ENCODE measurements around the gene NR2C2. TPM values are rescaled to one million over a fixed set of nuclear protein-coding genes. Genes with fewer than 3 reads are reported as not detected.

The NR2C2 gene
- total RNA-seq, 1 experiment from 2014 or later: 30.2 TPM

GRCh38 chr3:15033103-15033502 lies 85.7 kb downstream of the NR2C2 start:
- no peak for DNase-seq (ENCODE audit: low read depth in 1 of 2, low spot score in 2 of 2)
- no peak overlapping the region for H3K27ac ChIP-seq
- H3K4me3 ChIP-seq: no peak overlapping the region
- H3K27me3 ChIP-seq (replicated peaks): no peaks in the 10 kb centered on the region
- peaks cover 86% of the 10 kb centered on the region for H3K36me3 ChIP-seq
- H3K4me1 ChIP-seq (replicated peaks): no peaks in the 10 kb centered on the region
- H3K9me3 ChIP-seq (replicated peaks): no peaks in the 10 kb centered on the region

- Histone ChIP-seq H3K9me3 (replicated peaks) (no peaks in the 10 kb centered on the region), H3K36me3 (peaks cover 82% of the 10 kb centered on the region)
These were observed 90.9 kb downstream of the NR2C2 start for GRCh38 chr3:15038306-15038705.

DNA sequence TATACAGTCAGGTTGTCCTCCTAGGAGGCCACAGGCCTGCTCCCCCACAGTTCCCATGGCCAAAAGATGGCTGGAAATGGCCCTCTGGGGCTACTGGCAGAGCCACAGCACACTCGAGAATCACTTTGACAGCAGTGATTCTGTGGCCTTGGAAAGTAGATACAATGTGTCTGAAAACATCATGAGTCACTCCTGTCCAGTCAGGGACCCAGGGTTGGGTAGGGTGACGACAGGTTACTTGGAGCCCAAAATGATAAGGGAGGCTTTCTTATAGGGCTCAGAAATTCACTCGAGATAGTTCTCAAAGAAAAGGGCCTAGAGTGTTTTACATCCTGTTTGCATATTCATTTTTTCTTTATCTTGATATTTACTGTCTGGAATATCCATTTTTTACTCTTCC lies 93.5 kb downstream of the NR2C2 start:
- no peak overlapping the region for H3K4me3 ChIP-seq
- H3K9me3 ChIP-seq (replicated peaks): no peaks in the 10 kb centered on the region
- H3K27me3 ChIP-seq (replicated peaks): no peaks in the 10 kb centered on the region
- H3K4me1 ChIP-seq (replicated peaks): no peaks in the 10 kb centered on the region
- no peak overlapping the region for H3K27ac ChIP-seq
- H3K36me3 ChIP-seq: peaks cover 85% of the 10 kb centered on the region
- no peak for DNase-seq (ENCODE audit: low read depth in 1 of 2, low spot score in 2 of 2)

More at GRCh38 chr3:15038306-15038705, 90.9 kb downstream of the NR2C2 start:
- Histone ChIP-seq H3K4me1 (replicated peaks) (no peaks in the 10 kb centered on the region), H3K4me3 (no peak overlapping the region), H3K27ac (no peak overlapping the region), H3K27me3 (replicated peaks) (no peaks in the 10 kb centered on the region)
- DNase-seq (ENCODE audit: low read depth in 1 of 2, low spot score in 2 of 2): no peak

DNA sequence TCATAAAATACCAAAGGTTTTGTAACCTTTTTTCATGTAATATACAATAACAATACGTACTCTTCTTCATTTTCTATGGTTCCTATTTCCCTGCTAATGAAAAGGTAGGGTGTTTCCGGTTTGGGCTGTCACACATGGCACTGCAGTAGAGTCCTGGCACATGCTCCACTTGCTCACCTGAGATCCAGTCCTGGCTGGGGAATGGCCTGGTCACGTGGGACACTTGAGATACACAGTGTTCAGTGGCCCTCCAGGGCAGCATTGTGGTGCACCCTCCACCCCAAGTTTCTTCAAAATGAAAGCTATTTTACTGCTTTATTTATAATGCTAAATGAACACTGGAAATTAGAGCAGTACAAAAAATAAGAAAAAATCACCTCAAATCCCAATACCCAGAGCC lies 94.6 kb downstream of the NR2C2 start:
- Histone ChIP-seq H3K27me3 (replicated peaks) (no peaks in the 10 kb centered on the region), H3K4me3 (no peak overlapping the region), H3K36me3 (peaks cover 89% of the 10 kb centered on the region), H3K27ac (no peak overlapping the region), H3K4me1 (replicated peaks) (no peaks in the 10 kb centered on the region), H3K9me3 (replicated peaks) (no peaks in the 10 kb centered on the region)
- DNase-seq (ENCODE audit: low read depth in 1 of 2, low spot score in 2 of 2): no peak

DNA sequence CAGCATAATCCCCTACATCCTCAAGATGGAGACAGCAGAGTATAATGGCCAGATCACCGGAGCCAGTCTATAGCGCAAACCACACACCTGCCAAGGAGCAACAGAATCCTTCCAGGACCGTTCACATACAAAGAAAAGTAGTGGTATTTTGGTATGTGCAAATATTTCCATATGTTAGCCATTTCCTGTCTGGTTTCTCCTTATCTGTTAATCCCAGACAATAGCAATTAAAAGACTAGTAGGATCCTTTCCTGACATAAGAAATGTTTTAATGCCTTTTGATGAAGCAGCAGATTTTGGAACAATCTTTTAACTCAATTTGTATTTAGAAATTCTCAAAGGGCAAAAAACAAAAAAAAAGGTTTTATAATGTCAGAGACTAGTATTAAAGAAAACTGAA lies 95.6 kb downstream of the NR2C2 start:
- Histone ChIP-seq H3K4me1 (replicated peaks) (no peaks in the 10 kb centered on the region), H3K27ac (no peak overlapping the region), H3K36me3 (peaks cover 90% of the 10 kb centered on the region), H3K4me3 (no peak overlapping the region), H3K27me3 (replicated peaks) (no peaks in the 10 kb centered on the region), H3K9me3 (replicated peaks) (no peaks in the 10 kb centered on the region)
- DNase-seq (ENCODE audit: low read depth in 1 of 2, low spot score in 2 of 2): no peak

GRCh38 chr3:15043408-15044171 lies 96.2 kb downstream of the NR2C2 start:
- Histone ChIP-seq H3K9me3 (replicated peaks) (no peaks in the 10 kb centered on the region), H3K27ac (no peak overlapping the region), H3K27me3 (replicated peaks) (no peaks in the 10 kb centered on the region), H3K4me3 (no peak overlapping the region), H3K36me3 (peaks cover 89% of the 10 kb centered on the region), H3K4me1 (replicated peaks) (no peaks in the 10 kb centered on the region)
- DNase-seq (ENCODE audit: low read depth in 1 of 2, low spot score in 2 of 2): no peak

DNA sequence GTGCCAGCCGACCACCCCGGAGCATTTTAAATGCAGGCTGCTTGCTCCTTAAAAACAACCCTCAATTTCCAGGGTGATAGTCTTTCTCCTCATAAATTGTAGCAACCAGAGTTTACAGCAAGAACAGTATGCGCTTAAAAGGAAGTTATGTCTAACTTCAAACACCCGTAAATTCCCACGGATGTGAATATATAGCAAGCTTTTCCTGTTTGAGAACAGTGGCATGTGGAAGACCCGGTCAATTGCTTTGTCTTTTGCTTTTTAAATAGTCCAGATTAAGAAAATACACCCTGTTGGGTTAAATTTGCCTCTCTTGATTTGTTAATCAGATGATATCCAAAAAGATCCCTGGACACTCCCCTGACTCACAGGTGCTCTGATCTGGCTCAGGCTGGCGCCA lies 96.9 kb downstream of the NR2C2 start:
- DNase-seq (ENCODE audit: low read depth in 1 of 2, low spot score in 2 of 2): no peak
- Histone ChIP-seq H3K9me3 (replicated peaks) (no peaks in the 10 kb centered on the region), H3K27ac (no peak overlapping the region), H3K4me3 (no peak overlapping the region), H3K4me1 (replicated peaks) (no peaks in the 10 kb centered on the region), H3K27me3 (replicated peaks) (no peaks in the 10 kb centered on the region), H3K36me3 (peaks cover 91% of the 10 kb centered on the region)

- Histone ChIP-seq H3K4me3 (no peak overlapping the region), H3K9me3 (replicated peaks) (no peaks in the 10 kb centered on the region), H3K4me1 (replicated peaks) (no peaks in the 10 kb centered on the region), H3K27ac (no peak overlapping the region), H3K36me3 (peaks cover 96% of the 10 kb centered on the region), H3K27me3 (replicated peaks) (no peaks in the 10 kb centered on the region)
- no peak for DNase-seq (ENCODE audit: low read depth in 1 of 2, low spot score in 2 of 2)
These were observed 98.3 kb downstream of the NR2C2 start for GRCh38 chr3:15045667-15046066.

DNA sequence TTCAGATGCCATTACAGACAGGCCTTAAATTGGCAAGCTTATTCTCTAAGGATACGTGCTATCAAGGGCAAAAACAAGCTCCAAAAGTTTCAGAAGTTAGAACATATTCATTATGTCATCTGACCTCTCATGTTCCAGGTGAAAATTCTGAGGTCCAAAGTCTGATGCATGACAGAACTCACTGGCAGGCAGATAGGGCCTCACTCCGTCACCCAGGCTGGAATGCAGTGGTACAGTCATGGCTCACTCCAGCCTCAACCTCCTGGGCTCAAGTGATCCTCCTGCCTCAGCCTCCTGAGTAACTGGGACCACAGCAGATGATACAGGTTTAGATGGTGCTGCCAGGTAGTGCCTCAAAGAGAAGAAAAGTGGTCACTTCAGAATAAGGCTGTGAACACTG lies 102.2 kb downstream of the NR2C2 start:
- H3K36me3 ChIP-seq: peaks cover 84% of the 10 kb centered on the region
- H3K27ac ChIP-seq: no peak overlapping the region
- no peaks in the 10 kb centered on the region for H3K4me1 ChIP-seq (replicated peaks)
- no peaks in the 10 kb centered on the region for H3K9me3 ChIP-seq (replicated peaks)
- no peaks in the 10 kb centered on the region for H3K27me3 ChIP-seq (replicated peaks)
- no peak overlapping the region for H3K4me3 ChIP-seq
- DNase-seq (ENCODE audit: low read depth in 1 of 2, low spot score in 2 of 2): no peak

DNA sequence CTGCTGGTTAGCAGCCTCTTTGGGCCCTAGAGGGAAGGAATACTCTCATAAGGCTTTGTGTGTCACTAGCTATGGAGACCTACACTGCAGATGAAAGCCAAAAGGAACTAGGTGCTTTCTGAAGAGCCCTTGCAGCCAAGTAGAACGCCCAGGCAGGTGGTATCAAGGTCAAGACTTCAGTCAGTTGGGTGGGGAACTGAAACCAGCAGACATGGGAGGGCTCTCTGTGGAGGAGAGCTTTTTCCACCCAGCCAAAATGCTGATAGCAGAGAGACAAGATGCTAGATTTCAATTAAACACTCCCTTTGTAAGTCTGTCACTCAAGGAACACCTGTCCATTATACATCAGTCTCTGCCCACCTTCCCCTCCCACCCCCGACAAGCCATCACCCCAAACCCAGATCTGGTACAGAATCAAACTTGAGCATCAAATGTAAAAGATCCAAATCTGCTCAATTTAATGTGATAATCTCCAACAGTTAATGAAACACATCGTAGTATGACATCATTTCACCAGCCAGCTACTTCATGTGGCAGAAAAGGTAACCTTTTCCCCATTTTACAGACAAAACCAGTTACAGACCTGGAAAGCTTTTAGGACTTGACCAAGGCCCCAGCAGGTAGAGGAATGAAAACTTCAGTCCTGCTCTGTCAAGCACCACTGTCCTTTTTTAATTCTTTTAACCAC lies 103.2 kb downstream of the NR2C2 start:
- H3K27me3 ChIP-seq (replicated peaks): no peaks in the 10 kb centered on the region
- H3K9me3 ChIP-seq (replicated peaks): no peaks in the 10 kb centered on the region
- no peak for DNase-seq (ENCODE audit: low read depth in 1 of 2, low spot score in 2 of 2)
- peaks cover 81% of the 10 kb centered on the region for H3K36me3 ChIP-seq
- no peak overlapping the region for H3K27ac ChIP-seq
- no peak overlapping the region for H3K4me3 ChIP-seq
- H3K4me1 ChIP-seq (replicated peaks): no peaks in the 10 kb centered on the region

GRCh38 chr3:15051531-15051930 lies 104.1 kb downstream of the NR2C2 start:
- H3K9me3 ChIP-seq (replicated peaks): no peaks in the 10 kb centered on the region
- no peak overlapping the region for H3K27ac ChIP-seq
- H3K36me3 ChIP-seq: peaks cover 72% of the 10 kb centered on the region
- H3K4me1 ChIP-seq (replicated peaks): no peaks in the 10 kb centered on the region
- no peak for DNase-seq (ENCODE audit: low read depth in 1 of 2, low spot score in 2 of 2)
- no peak overlapping the region for H3K4me3 ChIP-seq
- H3K27me3 ChIP-seq (replicated peaks): no peaks in the 10 kb centered on the region

- Histone ChIP-seq H3K27ac (no peak overlapping the region), H3K27me3 (replicated peaks) (no peaks in the 10 kb centered on the region), H3K36me3 (peaks cover 68% of the 10 kb centered on the region), H3K4me3 (no peak overlapping the region), H3K4me1 (replicated peaks) (no peaks in the 10 kb centered on the region), H3K9me3 (replicated peaks) (no peaks in the 10 kb centered on the region)
- no peak for DNase-seq (ENCODE audit: low read depth in 1 of 2, low spot score in 2 of 2)
These were observed 105.2 kb downstream of the NR2C2 start for GRCh38 chr3:15052335-15053242.

- Histone ChIP-seq H3K27ac (no peak overlapping the region), H3K9me3 (replicated peaks) (no peaks in the 10 kb centered on the region), H3K4me1 (replicated peaks) (no peaks in the 10 kb centered on the region), H3K36me3 (peaks cover 63% of the 10 kb centered on the region), H3K27me3 (replicated peaks) (no peaks in the 10 kb centered on the region), H3K4me3 (no peak overlapping the region)
- no peak for DNase-seq (ENCODE audit: low read depth in 1 of 2, low spot score in 2 of 2)
These were observed 106.2 kb downstream of the NR2C2 start for GRCh38 chr3:15053541-15053940.
